Panc1 (cell line): Measurements from ENCODE around the gene OMA1. TPM values are rescaled to one million over a fixed set of nuclear protein-coding genes. Genes with fewer than 3 reads are reported as not detected.

Experiments used
- ATAC-seq: fragments of 200-7000 bp; cut with Tn5 transposase; 2 replicates; pipeline ENCODE4 v1.9.1; 2020; ENCODE audit warnings: mild to moderate bottlenecking, moderate library complexity
- BruUV-seq: library from RNA; stranded (reverse); fragments of 400-500 nt; replicated peaks from 2 replicates; lab custom pipeline; 2021; lab: Mats Ljungman, UMichigan
- CTCF ChIA-PET: fragments of 300-600 bp; sonication (Branson Sonifier 250); formaldehyde crosslinking; loops from one replicate; lab custom pipeline; 2022; ENCODE audit warnings: antibody characterized with exemption; lab: Charles Lee
- POLR2A ChIA-PET: fragments of 300-600 bp; sonication (Branson Sonifier 250); formaldehyde crosslinking; loops from one replicate; lab custom pipeline; 2022; ENCODE audit warnings: antibody characterized with exemption; lab: Charles Lee
- DNase-seq: peaks from one replicate; pipeline ENCODE4 v3.0.0-alpha.2; 2010; ENCODE audit warnings: low read depth, low spot score
- H3K27ac ChIP-seq: 2 replicates; pipeline ENCODE4 v1.5.1; 2011; ENCODE audit warnings: mild to moderate bottlenecking, low read length, inconsistent platforms
- H3K27me3 ChIP-seq: fragments of 200-500 bp; sonication (Bioruptor generic); 2 replicates; pipeline ENCODE4 v1.6.0; 2014; ENCODE audit warnings: low read length, inconsistent platforms; ENCODE audit not compliant: control insufficient read depth, insufficient read depth
- H3K36me3 ChIP-seq: fragments of 200-500 bp; sonication (Bioruptor generic); 2 replicates; pipeline ENCODE4 v1.5.1; 2014; ENCODE audit warnings: inconsistent platforms, mild to moderate bottlenecking, low read length, moderate library complexity; ENCODE audit not compliant: control insufficient read depth, insufficient read depth
- H3K4me1 ChIP-seq: 2 replicates; pipeline ENCODE4 v1.5.1; 2011; ENCODE audit warnings: inconsistent platforms, mild to moderate bottlenecking, low read length, moderate library complexity; ENCODE audit not compliant: control insufficient read depth, insufficient read depth
- H3K4me3 ChIP-seq, 2 experiments: 2 replicates each; pipeline ENCODE4 v1.5.1; 2011 to 2012; ENCODE audit warnings: low read depth in 2 of 2, low read length in 2 of 2, mild to moderate bottlenecking in 2 of 2, inconsistent platforms in 1 of 2, moderate library complexity in 1 of 2
- H3K9me3 ChIP-seq: fragments of 200-500 bp; sonication (Bioruptor generic); 2 replicates; pipeline ENCODE4 v1.5.1; 2014; ENCODE audit warnings: low read depth, mild to moderate bottlenecking, inconsistent platforms, low read length, moderate library complexity; ENCODE audit not compliant: control insufficient read depth, insufficient read depth
- CTCF ChIP-seq: fragments of 450-650 bp; IDR thresholded peaks from 2 replicates; pipeline ENCODE4 v1.5.1; 2017; ENCODE audit warnings: mild to moderate bottlenecking
- POLR2AphosphoS5 ChIP-seq: IDR thresholded peaks from 2 replicates; pipeline ENCODE4 v1.6.1; 2012; ENCODE audit warnings: mild to moderate bottlenecking, low read depth, low read length, moderate library complexity
- REST ChIP-seq, 2 experiments: IDR thresholded peaks; 2 replicates each; pipeline ENCODE4 v1.6.1; 2011 to 2012; ENCODE audit warnings: low read depth in 2 of 2, control low read depth in 1 of 2, low read length in 1 of 2, mild to moderate bottlenecking in 1 of 2, moderate library complexity in 1 of 2; ENCODE audit not compliant: insufficient read depth in 1 of 2
- SIN3A ChIP-seq: IDR thresholded peaks from 2 replicates; pipeline ENCODE4 v1.6.1; 2012; ENCODE audit warnings: low read depth, mild to moderate bottlenecking, low read length, moderate library complexity, borderline replicate concordance; ENCODE audit not compliant: insufficient read depth
- TCF7L2 ChIP-seq: IDR thresholded peaks from 2 replicates; pipeline ENCODE4 v1.6.1; 2011; ENCODE audit warnings: mild to moderate bottlenecking, low read depth, low read length, inconsistent platforms
- in situ Hi-C: cut with HindIII; loops from 2 replicates; pipeline ENCODE4 v1.10.0; 2016; ENCODE audit warnings: low sequenced_read_pairs, low pct_unique_long_range_greater_than_20kb
- intact Hi-C: fragments of 100-400 bp; cut with micrococcal nuclease; formaldehyde crosslinking; loops from one replicate; pipeline ENCODE4 v1.10.0; 2022; ENCODE audit not compliant: unreplicated experiment
- total RNA-seq: library from RNA; stranded (reverse); gene quantifications from one replicate; pipeline ENCODE4 v1.2.1, GENCODE V29; 2021; ENCODE audit not compliant: unreplicated experiment

Gene OMA1
- total RNA-seq, 1 experiment from 2014 or later, result 16.6 TPM

- H3K27me3 ChIP-seq, result no peaks in the 10 kb centered on the region
- no TSS peak for BruUV-seq
- H3K4me3 ChIP-seq, result no peak overlapping the region
- H3K4me1 ChIP-seq, result no peaks in the 10 kb centered on the region
- intact Hi-C loops, result no loop called here
- H3K9me3 ChIP-seq, result no peaks in the 10 kb centered on the region
- CTCF ChIA-PET, result no interaction called here
- TF ChIP-seq SIN3A (no peak), TCF7L2 (no peak), POLR2AphosphoS5 (no peak), CTCF (no peak), REST (IDR thresholded peaks at IDR 0.05; ENCODE audit: insufficient read depth in 1 of 2, low read depth in 2 of 2, low read length in 1 of 2) (no peak)
- DNase-seq, result no peak
- in situ Hi-C loops, result no loop called here
- POLR2A ChIA-PET, result no interaction called here
- H3K36me3 ChIP-seq, result no peaks in the 10 kb centered on the region
- no peak overlapping the region for H3K27ac ChIP-seq
- no peak for ATAC-seq
Measured at GRCh38 chr1:58469476-58469875, 77.0 kb downstream of the OMA1 start.

GRCh38 chr1:58469016-58469415 is 77.5 kb downstream of the OMA1 start:
- TF ChIP-seq SIN3A (no peak), POLR2AphosphoS5 (no peak), REST (IDR thresholded peaks at IDR 0.05; ENCODE audit: insufficient read depth in 1 of 2, low read depth in 2 of 2, low read length in 1 of 2) (no peak), CTCF (no peak), TCF7L2 (no peak)
- CTCF ChIA-PET, result no interaction called here
- ATAC-seq (no peak), DNase-seq (no peak)
- Histone ChIP-seq H3K9me3 (no peaks in the 10 kb centered on the region), H3K4me1 (no peaks in the 10 kb centered on the region), H3K36me3 (no peaks in the 10 kb centered on the region), H3K27me3 (no peaks in the 10 kb centered on the region), H3K27ac (no peak overlapping the region), H3K4me3 (no peak overlapping the region)
- intact Hi-C loops, result no loop called here
- in situ Hi-C loops, result no loop called here
- POLR2A ChIA-PET, result no interaction called here
- no TSS peak for BruUV-seq
